Measurements from ENCODE around the gene SLC35G1. TPM values are rescaled to one million over a fixed set of nuclear protein-coding genes. Genes with fewer than 3 reads are reported as not detected.

Gene SLC35G1
- total and polyA plus RNA-seq, 2 of the 8 experiments (the other 6 are each of a cell fraction or from before 2014, with no cell fraction given), result 6.2 to 6.4 TPM

- TF ChIP-seq TAF7 (optimal IDR thresholded peaks at IDR 0.05; ENCODE audit: borderline replicate concordance, low read depth, low read length), result no peak
- no peak for TF ChIP-seq TAF1 (IDR thresholded peaks at IDR 0.05; ENCODE audit: low read depth, low read length)
- TF ChIP-seq TEAD4 (IDR thresholded peaks at IDR 0.05; ENCODE audit: low read depth, low read length), result no peak
- no peak for TF ChIP-seq TBP (IDR thresholded peaks at IDR 0.05; ENCODE audit: low read depth, low read length)
- TF ChIP-seq CHD7 (IDR thresholded peaks at IDR 0.05; ENCODE audit: insufficient replicate concordance, low read length), result no peak
Observed at GRCh38 chr10:93854975-93855374, 38.8 kb upstream of the SLC35G1 start (continued).

All from H1 (cell line).